ENCODE data around the gene DMD.

Gene DMD

GRCh38 chrX:31521941-31522340, 1689.4 kb downstream of the DMD start:
- Histone ChIP-seq H3K9me3 (ENCODE audit: insufficient read depth, low read depth, low read length) (no peaks in the 10 kb centered on the region), H3K79me2 (ENCODE audit: insufficient read depth, low read length) (no peaks in the 10 kb centered on the region), H3K9me2 (replicated peaks; ENCODE audit: low read depth, low read length) (no peaks in the 10 kb centered on the region), H3K4me2 (ENCODE audit: low read depth, low read length, poor library complexity, severe bottlenecking) (no peak overlapping the region), H4K20me1 (ENCODE audit: insufficient read depth, low read length, poor library complexity, severe bottlenecking) (no peaks in the 10 kb centered on the region), H3K4me3 (ENCODE audit: low read length, poor library complexity, severe bottlenecking) (no peak overlapping the region), H3K4me1 (ENCODE audit: insufficient read depth, low read length, poor library complexity, severe bottlenecking) (no peaks in the 10 kb centered on the region), H3K36me3 (ENCODE audit: insufficient read depth, low read length) (no peaks in the 10 kb centered on the region), H3K27me3 (ENCODE audit: insufficient read depth, low read length, poor library complexity, severe bottlenecking) (no peaks in the 10 kb centered on the region), H3F3A (ENCODE audit: low read depth) (no peaks in the 10 kb centered on the region), H3K9ac (ENCODE audit: low read depth, low read length, poor library complexity, severe bottlenecking) (no peak overlapping the region), H2AFZ (ENCODE audit: low read length) (no peak overlapping the region)
- TF ChIP-seq EZH2phosphoT487 (IDR thresholded peaks at IDR 0.05; ENCODE audit: borderline replicate concordance) (no peak), CTCF (conservative IDR thresholded peaks at IDR 0.05; ENCODE audit: low read length) (no peak)

DNA sequence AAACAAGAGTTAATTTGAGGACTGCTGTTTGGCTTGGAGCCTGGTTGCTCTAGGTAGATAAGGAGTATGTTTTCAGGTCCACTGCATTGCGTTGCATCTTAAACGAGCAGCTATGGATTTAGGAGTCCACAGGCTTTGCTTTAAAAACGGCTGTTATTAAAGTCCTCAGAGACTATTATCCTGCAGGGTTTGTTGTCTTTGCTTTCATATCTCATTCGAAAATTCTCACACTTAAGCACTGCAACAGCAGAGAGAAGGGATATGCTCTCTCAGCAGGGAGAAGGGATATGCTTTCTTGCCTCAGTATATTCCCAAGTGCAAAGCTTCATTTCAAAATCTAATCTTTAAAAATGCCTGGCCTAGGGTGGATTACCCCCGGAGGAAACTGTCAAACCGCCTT, 1694.8 kb downstream of the DMD start:
- H3K4me2 ChIP-seq (ENCODE audit: low read depth, low read length, poor library complexity, severe bottlenecking), result no peak overlapping the region
- TF ChIP-seq CTCF (conservative IDR thresholded peaks at IDR 0.05; ENCODE audit: low read length) (no peak), EZH2phosphoT487 (IDR thresholded peaks at IDR 0.05; ENCODE audit: borderline replicate concordance) (no peak)
- H3K9me3 ChIP-seq (ENCODE audit: insufficient read depth, low read depth, low read length), result no peaks in the 10 kb centered on the region
- H3K27me3 ChIP-seq (ENCODE audit: insufficient read depth, low read length, poor library complexity, severe bottlenecking), result no peaks in the 10 kb centered on the region
- no peaks in the 10 kb centered on the region for H3K9me2 ChIP-seq (replicated peaks; ENCODE audit: low read depth, low read length)
- no peaks in the 10 kb centered on the region for H3K4me1 ChIP-seq (ENCODE audit: insufficient read depth, low read length, poor library complexity, severe bottlenecking)
- H4K20me1 ChIP-seq (ENCODE audit: insufficient read depth, low read length, poor library complexity, severe bottlenecking), result no peaks in the 10 kb centered on the region
- no peak overlapping the region for H3K4me3 ChIP-seq (ENCODE audit: low read length, poor library complexity, severe bottlenecking)
- no peak overlapping the region for H3K9ac ChIP-seq (ENCODE audit: low read depth, low read length, poor library complexity, severe bottlenecking)
- no peaks in the 10 kb centered on the region for H3K36me3 ChIP-seq (ENCODE audit: insufficient read depth, low read length)
- no peak overlapping the region for H2AFZ ChIP-seq (ENCODE audit: low read length)
- H3F3A ChIP-seq (ENCODE audit: low read depth), result no peaks in the 10 kb centered on the region
- H3K79me2 ChIP-seq (ENCODE audit: insufficient read depth, low read length), result no peaks in the 10 kb centered on the region

DNA sequence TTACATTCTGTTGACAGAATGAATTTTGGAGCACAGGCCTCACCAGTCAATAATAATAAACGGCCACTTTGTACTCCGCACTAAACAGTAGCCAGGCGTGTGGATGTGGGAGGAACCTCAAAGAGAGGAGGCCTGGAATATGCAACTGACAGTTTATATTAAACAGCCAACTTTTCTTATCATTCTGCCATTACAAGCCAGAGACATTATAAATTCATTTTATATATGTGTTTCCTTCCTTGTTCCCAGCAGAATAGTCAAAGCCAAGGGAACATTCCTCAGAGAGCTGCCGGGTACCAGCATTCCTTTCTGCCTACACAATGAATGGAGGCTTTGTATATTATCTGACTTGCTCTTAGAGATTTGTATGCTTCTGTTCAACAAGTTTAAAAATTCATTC, 1703.0 kb downstream of the DMD start:
- Histone ChIP-seq H3K9me3 (ENCODE audit: insufficient read depth, low read depth, low read length) (no peaks in the 10 kb centered on the region), H3K4me1 (ENCODE audit: insufficient read depth, low read length, poor library complexity, severe bottlenecking) (no peaks in the 10 kb centered on the region), H3K9me2 (replicated peaks; ENCODE audit: low read depth, low read length) (no peaks in the 10 kb centered on the region), H3K9ac (ENCODE audit: low read depth, low read length, poor library complexity, severe bottlenecking) (no peak overlapping the region), H2AFZ (ENCODE audit: low read length) (no peak overlapping the region), H3K4me3 (ENCODE audit: low read length, poor library complexity, severe bottlenecking) (no peak overlapping the region), H3F3A (ENCODE audit: low read depth) (no peaks in the 10 kb centered on the region), H3K79me2 (ENCODE audit: insufficient read depth, low read length) (no peaks in the 10 kb centered on the region), H3K4me2 (ENCODE audit: low read depth, low read length, poor library complexity, severe bottlenecking) (no peak overlapping the region), H3K36me3 (ENCODE audit: insufficient read depth, low read length) (no peaks in the 10 kb centered on the region), H4K20me1 (ENCODE audit: insufficient read depth, low read length, poor library complexity, severe bottlenecking) (no peaks in the 10 kb centered on the region), H3K27me3 (ENCODE audit: insufficient read depth, low read length, poor library complexity, severe bottlenecking) (no peaks in the 10 kb centered on the region)
- TF ChIP-seq CTCF (conservative IDR thresholded peaks at IDR 0.05; ENCODE audit: low read length) (no peak), EZH2phosphoT487 (IDR thresholded peaks at IDR 0.05; ENCODE audit: borderline replicate concordance) (no peak)
